HEK293 (cell line): Measurements from ENCODE around the gene LAMA2.

Experiments used
- CTCF ChIA-PET: fragments of 350-600 bp; formaldehyde crosslinking; extraction: SDS; loops from one replicate; lab custom pipeline; 2021; ENCODE audit warnings: antibody characterized with exemption; lab: Yijun Ruan, JAX
- POLR2A ChIA-PET: fragments of 300-600 bp; formaldehyde crosslinking; extraction: SDS; loops from one replicate; lab custom pipeline; 2020; ENCODE audit warnings: antibody characterized with exemption, inconsistent platforms; lab: Yijun Ruan, JAX
- H3K27ac ChIP-seq: fragments of 200-500 bp; sonication (Bioruptor generic); 2 replicates; pipeline ENCODE4 v1.5.1; 2014; ENCODE audit warnings: low read depth, low read length, control low read depth, inconsistent platforms; ENCODE audit errors: extremely low read depth
- H3K36me3 ChIP-seq, 2 experiments: fragments of 200-500 bp in 1 of 2; sonication (Bioruptor generic) in 1 of 2; 1 replicate in 1 of 2; 2 replicates in 1 of 2; pipeline ENCODE4 v1.5.1; 2014 to 2017; ENCODE audit warnings: inconsistent platforms in 2 of 2, low read length in 2 of 2; ENCODE audit not compliant: control insufficient read depth in 2 of 2, insufficient read depth in 1 of 2
- H3K4me1 ChIP-seq: fragments of 200-500 bp; sonication (Bioruptor generic); 2 replicates; pipeline ENCODE4 v1.5.1; 2014; ENCODE audit warnings: mild to moderate bottlenecking, low read length, inconsistent platforms; ENCODE audit not compliant: control insufficient read depth, insufficient read depth
- H3K4me3 ChIP-seq: 2 replicates; pipeline ENCODE4 v1.5.1; 2011; ENCODE audit warnings: low read depth, mild to moderate bottlenecking, control low read depth, low read length, moderate library complexity
- H3K9me3 ChIP-seq: fragments of 200-500 bp; sonication (Bioruptor generic); 2 replicates; pipeline ENCODE4 v1.5.1; 2014; ENCODE audit warnings: low read depth, low read length, inconsistent platforms; ENCODE audit not compliant: control insufficient read depth, insufficient read depth
- PRDM1 ChIP-seq: fragments of 450-650 bp; formaldehyde crosslinking; IDR thresholded peaks from 2 replicates; pipeline ENCODE4; 2016; ENCODE audit warnings: missing biosample characterization, missing genetic modification characterization
- WT1 ChIP-seq: fragments of 450-650 bp; formaldehyde crosslinking; IDR thresholded peaks from 2 replicates; pipeline ENCODE4 v1.5.1; 2016; ENCODE audit warnings: missing biosample characterization, missing genetic modification characterization
- ZFHX2 ChIP-seq: fragments of 450-650 bp; formaldehyde crosslinking; conservative IDR thresholded peaks from 2 replicates; pipeline ENCODE4 v1.5.1; 2016; ENCODE audit warnings: missing biosample characterization, missing genetic modification characterization
- ZNF16 ChIP-seq: fragments of 450-650 bp; formaldehyde crosslinking; IDR thresholded peaks from 2 replicates; pipeline ENCODE4 v1.5.1; 2016; ENCODE audit warnings: low read depth, missing biosample characterization, missing genetic modification characterization
- ZNF202 ChIP-seq: fragments of 450-650 bp; formaldehyde crosslinking; IDR thresholded peaks from 2 replicates; pipeline ENCODE4 v1.5.1; 2016; ENCODE audit warnings: missing biosample characterization, missing genetic modification characterization, borderline replicate concordance
- ZNF350 ChIP-seq: fragments of 450-650 bp; formaldehyde crosslinking; IDR thresholded peaks from 2 replicates; pipeline ENCODE4 v1.5.0; 2017; ENCODE audit warnings: missing biosample characterization, mild to moderate bottlenecking, missing genetic modification characterization
- ZNF433 ChIP-seq: fragments of 450-650 bp; formaldehyde crosslinking; IDR thresholded peaks from 2 replicates; pipeline ENCODE4 v1.5.1; 2016; ENCODE audit warnings: missing biosample characterization, missing genetic modification characterization, low read depth
- ZNF521 ChIP-seq: fragments of 450-650 bp; formaldehyde crosslinking; IDR thresholded peaks from 2 replicates; pipeline ENCODE4 v1.5.1; 2017; ENCODE audit warnings: missing biosample characterization, mild to moderate bottlenecking, missing genetic modification characterization
- ZNF623 ChIP-seq: fragments of 450-650 bp; formaldehyde crosslinking; IDR thresholded peaks from 2 replicates; pipeline ENCODE4 v1.5.1; 2016; ENCODE audit warnings: missing biosample characterization, missing genetic modification characterization
- ZNF670 ChIP-seq: fragments of 450-650 bp; formaldehyde crosslinking; IDR thresholded peaks from 2 replicates; pipeline ENCODE4 v1.5.1; 2016; ENCODE audit warnings: missing biosample characterization, missing genetic modification characterization, low read depth
- ZNF747 ChIP-seq: fragments of 450-650 bp; formaldehyde crosslinking; IDR thresholded peaks from 2 replicates; pipeline ENCODE4 v1.5.1; 2016; ENCODE audit warnings: missing biosample characterization, missing genetic modification characterization
- ZNF830 ChIP-seq: fragments of 450-650 bp; IDR thresholded peaks from 2 replicates; pipeline ENCODE4 v1.5.0; 2018; ENCODE audit warnings: missing biosample characterization, missing genetic modification characterization, low read depth, mild to moderate bottlenecking, moderate library complexity
- ZSCAN23 ChIP-seq: fragments of 450-650 bp; formaldehyde crosslinking; IDR thresholded peaks from 2 replicates; pipeline ENCODE4 v1.5.1; 2016; ENCODE audit warnings: missing biosample characterization, missing genetic modification characterization
- TF ChIP-seq, protein P1 (sequence below): fragments of 450-650 bp; formaldehyde crosslinking; IDR thresholded peaks from 2 replicates; pipeline ENCODE4 v1.5.1; 2017; ENCODE audit warnings: missing biosample characterization, mild to moderate bottlenecking, missing genetic modification characterization, moderate library complexity
- TF ChIP-seq, protein P2 (sequence below): fragments of 450-650 bp; formaldehyde crosslinking; IDR thresholded peaks from 2 replicates; pipeline ENCODE4 v1.5.1; 2016; ENCODE audit warnings: missing biosample characterization, missing genetic modification characterization
- TF ChIP-seq, protein P3 (sequence below): fragments of 450-650 bp; formaldehyde crosslinking; IDR thresholded peaks from 2 replicates; pipeline ENCODE4 v1.5.1; 2016; ENCODE audit warnings: missing biosample characterization, missing genetic modification characterization
- TF ChIP-seq, protein P4 (sequence below): fragments of 450-650 bp; formaldehyde crosslinking; IDR thresholded peaks from 2 replicates; pipeline ENCODE4 v1.5.1; 2016; ENCODE audit warnings: missing biosample characterization, missing genetic modification characterization

Gene LAMA2

DNA sequence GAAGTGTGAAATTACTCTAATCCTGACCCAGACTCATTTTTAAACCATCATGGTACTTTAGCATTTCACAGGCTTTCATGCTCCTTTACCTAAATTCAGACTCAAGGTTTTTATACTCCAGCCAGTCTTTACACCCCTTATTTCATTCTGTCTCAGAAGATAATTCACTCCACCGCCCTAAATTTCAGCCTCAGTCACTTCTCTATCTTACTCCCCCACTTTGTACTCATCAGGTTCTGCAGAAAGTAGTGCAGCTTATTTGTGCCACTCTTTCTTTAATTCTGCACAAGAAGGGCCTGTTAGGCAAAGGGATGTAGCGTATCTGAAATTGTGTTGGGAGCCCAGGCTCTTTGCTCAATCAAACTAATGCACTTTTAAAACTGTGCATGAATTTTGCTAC, 621.5 kb downstream of the LAMA2 start:
- peaks cover 3% of the 10 kb centered on the region; the same call in 1 of the 2 replicates for H3K4me1 ChIP-seq
- POLR2A ChIA-PET: no interaction called here
- CTCF ChIA-PET: interaction anchor here (0.5 to 7.3 kb wide), 2 partner anchors 69 to 247 kb away, joined by 3 to 95 read pairs; no protein-coding TSS in a partner anchor
- no peak overlapping the region for H3K4me3 ChIP-seq
- H3K9me3 ChIP-seq: no peaks in the 10 kb centered on the region
- no peak overlapping the region for H3K27ac ChIP-seq
- no peak for TF ChIP-seq ZSCAN23 (tag by site-specific recombination)
- TF ChIP-seq ZNF350 (tag by site-specific recombination): no peak
- TF ChIP-seq, protein P1, sequence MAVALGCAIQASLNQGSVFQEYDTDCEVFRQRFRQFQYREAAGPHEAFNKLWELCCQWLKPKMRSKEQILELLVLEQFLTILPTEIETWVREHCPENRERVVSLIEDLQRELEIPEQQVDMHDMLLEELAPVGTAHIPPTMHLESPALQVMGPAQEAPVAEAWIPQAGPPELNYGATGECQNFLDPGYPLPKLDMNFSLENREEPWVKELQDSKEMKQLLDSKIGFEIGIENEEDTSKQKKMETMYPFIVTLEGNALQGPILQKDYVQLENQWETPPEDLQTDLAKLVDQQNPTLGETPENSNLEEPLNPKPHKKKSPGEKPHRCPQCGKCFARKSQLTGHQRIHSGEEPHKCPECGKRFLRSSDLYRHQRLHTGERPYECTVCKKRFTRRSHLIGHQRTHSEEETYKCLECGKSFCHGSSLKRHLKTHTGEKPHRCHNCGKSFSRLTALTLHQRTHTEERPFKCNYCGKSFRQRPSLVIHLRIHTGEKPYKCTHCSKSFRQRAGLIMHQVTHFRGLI (tag by site-specific recombination): no peak
- no peak for TF ChIP-seq ZNF747 (tag by site-specific recombination)
- TF ChIP-seq ZNF830 (tag by site-specific recombination): no peak
- no peak for TF ChIP-seq ZNF433 (tag by site-specific recombination)
- TF ChIP-seq PRDM1 (tag by site-specific recombination): no peak
- TF ChIP-seq ZNF623: no peak
- TF ChIP-seq, protein P2, sequence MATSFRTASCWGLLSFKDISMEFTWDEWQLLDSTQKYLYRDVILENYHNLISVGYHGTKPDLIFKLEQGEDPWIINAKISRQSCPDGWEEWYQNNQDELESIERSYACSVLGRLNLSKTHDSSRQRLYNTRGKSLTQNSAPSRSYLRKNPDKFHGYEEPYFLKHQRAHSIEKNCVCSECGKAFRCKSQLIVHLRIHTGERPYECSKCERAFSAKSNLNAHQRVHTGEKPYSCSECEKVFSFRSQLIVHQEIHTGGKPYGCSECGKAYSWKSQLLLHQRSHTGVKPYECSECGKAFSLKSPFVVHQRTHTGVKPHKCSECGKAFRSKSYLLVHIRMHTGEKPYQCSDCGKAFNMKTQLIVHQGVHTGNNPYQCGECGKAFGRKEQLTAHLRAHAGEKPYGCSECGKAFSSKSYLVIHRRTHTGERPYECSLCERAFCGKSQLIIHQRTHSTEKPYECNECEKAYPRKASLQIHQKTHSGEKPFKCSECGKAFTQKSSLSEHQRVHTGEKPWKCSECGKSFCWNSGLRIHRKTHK: no peak
- TF ChIP-seq ZNF202 (tag by site-specific recombination): no peak
- no peak for TF ChIP-seq ZNF16 (tag by site-specific recombination)
- H3K36me3 ChIP-seq: no peaks in the 10 kb centered on the region

DNA sequence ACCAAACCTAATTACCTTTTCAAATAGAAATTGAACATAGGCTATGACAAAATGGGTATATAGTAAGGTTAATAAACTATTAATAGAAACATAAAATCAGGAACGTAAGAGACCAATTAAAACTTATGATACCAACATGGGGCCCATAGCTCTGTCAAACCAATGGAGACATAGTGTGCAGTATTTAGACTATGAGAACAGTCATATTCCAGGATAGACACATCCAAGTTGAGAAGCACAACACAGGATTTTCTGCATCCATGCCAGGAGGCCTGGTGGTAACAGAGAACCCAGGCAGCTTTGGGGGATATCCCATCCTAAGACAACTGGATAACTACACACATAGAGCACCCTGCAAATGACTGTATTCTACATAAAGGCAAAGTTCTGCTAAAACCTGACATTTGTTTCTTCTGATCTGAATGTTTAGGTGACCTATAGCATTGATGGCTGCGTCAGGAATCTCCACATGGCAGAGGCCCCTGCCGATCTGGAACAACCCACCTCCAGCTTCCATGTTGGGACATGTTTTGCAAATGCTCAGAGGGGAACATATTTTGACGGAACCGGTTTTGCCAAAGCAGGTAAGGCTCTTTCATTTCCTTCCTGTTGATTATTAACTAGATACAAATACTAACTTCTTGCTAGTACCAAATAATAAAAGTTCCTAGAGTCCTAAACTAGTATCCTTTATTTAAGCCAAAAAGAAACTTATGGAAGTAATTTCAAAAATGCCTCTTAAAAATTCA, 624.3 kb downstream of the LAMA2 start:
- Histone ChIP-seq H3K36me3 (no peaks in the 10 kb centered on the region), H3K4me3 (no peak overlapping the region), H3K4me1 (no peaks in the 10 kb centered on the region), H3K27ac (no peak overlapping the region), H3K9me3 (no peaks in the 10 kb centered on the region)
- POLR2A ChIA-PET: no interaction called here
- TF ChIP-seq ZNF623: no peak
- TF ChIP-seq, protein P3, sequence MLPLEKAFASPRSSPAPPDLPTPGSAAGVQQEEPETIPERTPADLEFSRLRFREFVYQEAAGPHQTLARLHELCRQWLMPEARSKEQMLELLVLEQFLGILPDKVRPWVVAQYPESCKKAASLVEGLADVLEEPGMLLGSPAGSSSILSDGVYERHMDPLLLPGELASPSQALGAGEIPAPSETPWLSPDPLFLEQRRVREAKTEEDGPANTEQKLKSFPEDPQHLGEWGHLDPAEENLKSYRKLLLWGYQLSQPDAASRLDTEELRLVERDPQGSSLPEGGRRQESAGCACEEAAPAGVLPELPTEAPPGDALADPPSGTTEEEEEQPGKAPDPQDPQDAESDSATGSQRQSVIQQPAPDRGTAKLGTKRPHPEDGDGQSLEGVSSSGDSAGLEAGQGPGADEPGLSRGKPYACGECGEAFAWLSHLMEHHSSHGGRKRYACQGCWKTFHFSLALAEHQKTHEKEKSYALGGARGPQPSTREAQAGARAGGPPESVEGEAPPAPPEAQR (tag by site-specific recombination): no peak
- TF ChIP-seq ZNF521: no peak
- no peak for TF ChIP-seq WT1
- TF ChIP-seq, protein P4, sequence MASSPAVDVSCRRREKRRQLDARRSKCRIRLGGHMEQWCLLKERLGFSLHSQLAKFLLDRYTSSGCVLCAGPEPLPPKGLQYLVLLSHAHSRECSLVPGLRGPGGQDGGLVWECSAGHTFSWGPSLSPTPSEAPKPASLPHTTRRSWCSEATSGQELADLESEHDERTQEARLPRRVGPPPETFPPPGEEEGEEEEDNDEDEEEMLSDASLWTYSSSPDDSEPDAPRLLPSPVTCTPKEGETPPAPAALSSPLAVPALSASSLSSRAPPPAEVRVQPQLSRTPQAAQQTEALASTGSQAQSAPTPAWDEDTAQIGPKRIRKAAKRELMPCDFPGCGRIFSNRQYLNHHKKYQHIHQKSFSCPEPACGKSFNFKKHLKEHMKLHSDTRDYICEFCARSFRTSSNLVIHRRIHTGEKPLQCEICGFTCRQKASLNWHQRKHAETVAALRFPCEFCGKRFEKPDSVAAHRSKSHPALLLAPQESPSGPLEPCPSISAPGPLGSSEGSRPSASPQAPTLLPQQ (tag by site-specific recombination): no peak
- no peak for TF ChIP-seq ZFHX2 (tag by site-specific recombination)
- TF ChIP-seq ZNF747 (tag by site-specific recombination): no peak
- TF ChIP-seq ZNF670 (tag by site-specific recombination): no peak
- CTCF ChIA-PET: interaction anchor here (0.6 kb wide), 1 partner anchor 68 kb away, joined by 8 read pairs; no protein-coding TSS in a partner anchor
